HuH-7.5 (cell line): ENCODE measurements around the gene PNMT.
"Not testable (repeated sequence)": the region's sequence is repeated elsewhere in the genome, so short reads cannot be mapped to it uniquely, and the experiment has no call there.

Experiments
- DNase-seq: peaks from one replicate; pipeline ENCODE4 v3.0.0; 2011; ENCODE audit warnings: low spot score

PNMT gene

GRCh38 chr17:39709319-39709997, 41.2 kb downstream of the PNMT start:
- no peak for DNase-seq

GRCh38 chr17:39709998-39710964, 42.0 kb downstream of the PNMT start:
- no peak for DNase-seq

- DNase-seq: not testable (repeated sequence)
These were observed 42.8 kb downstream of the PNMT start for GRCh38 chr17:39711071-39711470.

GRCh38 chr17:39711851-39712250, 43.6 kb downstream of the PNMT start:
- DNase-seq: no peak

- DNase-seq: no peak
These were observed 46.0 kb downstream of the PNMT start for GRCh38 chr17:39714234-39714633.

- DNase-seq: no peak
These were observed 47.3 kb downstream of the PNMT start for GRCh38 chr17:39715375-39716072.

GRCh38 chr17:39716073-39716818, 48.0 kb downstream of the PNMT start:
- DNase-seq: no peak

GRCh38 chr17:39716879-39717536, 48.8 kb downstream of the PNMT start:
- DNase-seq: no peak

- DNase-seq: no peak
These were observed 49.4 kb downstream of the PNMT start for GRCh38 chr17:39717660-39718059.

GRCh38 chr17:39719563-39720355, 51.5 kb downstream of the PNMT start:
- DNase-seq: no peak
